ENCODE results near the gene DHX35. TPM values are rescaled to one million over a fixed set of nuclear protein-coding genes. Genes with fewer than 3 reads are reported as not detected.

The DHX35 gene
- total RNA-seq, 4 donors from 2014 or later: 4.4 to 14.7 (median 10.8) TPM

GRCh38 chr20:38920411-38920810, 41.7 kb upstream of the DHX35 start:
- H3K36me3 ChIP-seq: peaks cover 0 to 7% (median 0%) of the 10 kb centered on the region in 3 donors
- intact Hi-C loops (cut with DNase I): no loop called here
- H3K27ac ChIP-seq: no peak overlapping the region
- TF ChIP-seq, protein P1, sequence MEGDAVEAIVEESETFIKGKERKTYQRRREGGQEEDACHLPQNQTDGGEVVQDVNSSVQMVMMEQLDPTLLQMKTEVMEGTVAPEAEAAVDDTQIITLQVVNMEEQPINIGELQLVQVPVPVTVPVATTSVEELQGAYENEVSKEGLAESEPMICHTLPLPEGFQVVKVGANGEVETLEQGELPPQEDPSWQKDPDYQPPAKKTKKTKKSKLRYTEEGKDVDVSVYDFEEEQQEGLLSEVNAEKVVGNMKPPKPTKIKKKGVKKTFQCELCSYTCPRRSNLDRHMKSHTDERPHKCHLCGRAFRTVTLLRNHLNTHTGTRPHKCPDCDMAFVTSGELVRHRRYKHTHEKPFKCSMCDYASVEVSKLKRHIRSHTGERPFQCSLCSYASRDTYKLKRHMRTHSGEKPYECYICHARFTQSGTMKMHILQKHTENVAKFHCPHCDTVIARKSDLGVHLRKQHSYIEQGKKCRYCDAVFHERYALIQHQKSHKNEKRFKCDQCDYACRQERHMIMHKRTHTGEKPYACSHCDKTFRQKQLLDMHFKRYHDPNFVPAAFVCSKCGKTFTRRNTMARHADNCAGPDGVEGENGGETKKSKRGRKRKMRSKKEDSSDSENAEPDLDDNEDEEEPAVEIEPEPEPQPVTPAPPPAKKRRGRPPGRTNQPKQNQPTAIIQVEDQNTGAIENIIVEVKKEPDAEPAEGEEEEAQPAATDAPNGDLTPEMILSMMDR (IDR thresholded peaks at IDR 0.05): no peak
- no peak for TF ChIP-seq POLR2A (IDR thresholded peaks at IDR 0.05)
- no peak overlapping the region for H3K4me3 ChIP-seq
- 57 to 82% methylated on average over 1 to 3 of the region's 3 CpGs for WGBS, 2 donors
- no peak for DNase-seq
- no peaks in the 10 kb centered on the region for H3K9me3 ChIP-seq
- H3K27me3 ChIP-seq: peaks cover 0 to 24% (median 0%) of the 10 kb centered on the region in 4 donors
- peaks cover 0 to 7% (median 0%) of the 10 kb centered on the region in 3 donors for H3K4me1 ChIP-seq

- H3K27me3 ChIP-seq: peaks cover 0 to 24% (median 0%) of the 10 kb centered on the region in 4 donors
- 77 to 83% methylated on average over 4 to 9 of the region's 9 CpGs for WGBS, 2 donors
- H3K36me3 ChIP-seq: peaks cover 0 to 7% (median 0%) of the 10 kb centered on the region in 3 donors
- H3K9me3 ChIP-seq: no peaks in the 10 kb centered on the region
- H3K4me1 ChIP-seq: peaks cover 0 to 10% (median 0%) of the 10 kb centered on the region in 3 donors
- TF ChIP-seq POLR2A (IDR thresholded peaks at IDR 0.05): no peak
- TF ChIP-seq, protein P1 (IDR thresholded peaks at IDR 0.05): no peak
- no peak for DNase-seq
- intact Hi-C loops (cut with DNase I): no loop called here
- H3K4me3 ChIP-seq: no peak overlapping the region
- no peak overlapping the region for H3K27ac ChIP-seq
Measured at GRCh38 chr20:38920851-38921250, 41.3 kb upstream of the DHX35 start.

DNA sequence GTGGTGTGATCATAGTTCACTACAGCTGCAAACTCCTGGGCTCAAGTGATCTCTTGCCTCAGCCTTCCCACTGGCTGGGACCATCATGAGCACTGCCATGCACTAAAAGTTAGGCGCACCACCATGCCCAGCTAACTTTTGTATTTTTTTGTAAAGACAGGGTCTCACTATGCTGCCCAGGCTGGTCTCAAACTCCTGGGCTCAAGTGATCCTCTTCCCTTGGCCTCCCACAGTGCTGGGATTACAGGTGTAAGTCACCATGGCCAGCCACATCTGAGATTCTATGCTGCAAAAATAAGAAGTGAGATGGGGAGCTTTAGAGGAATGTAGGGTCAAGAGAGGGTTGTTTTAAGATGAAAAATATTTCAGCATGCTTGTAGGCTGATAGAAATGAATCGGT, 37.4 kb upstream of the DHX35 start:
- H3K27me3 ChIP-seq: peaks cover 0 to 9% (median 0%) of the 10 kb centered on the region in 4 donors
- no peaks in the 10 kb centered on the region for H3K9me3 ChIP-seq
- intact Hi-C loops (cut with DNase I): no loop called here
- no peak for DNase-seq
- no peak overlapping the region for H3K27ac ChIP-seq
- H3K36me3 ChIP-seq: no peaks in the 10 kb centered on the region
- TF ChIP-seq POLR2A (IDR thresholded peaks at IDR 0.05): no peak
- TF ChIP-seq, protein P1 (IDR thresholded peaks at IDR 0.05): no peak
- no peak overlapping the region for H3K4me3 ChIP-seq
- H3K4me1 ChIP-seq: peaks cover 0 to 45% (median 7%) of the 10 kb centered on the region in 3 donors
- WGBS, 2 donors: 88 to 95% methylated on average over 2 of the region's 2 CpGs

- WGBS, 2 donors: 0% methylated on average over 21 of the region's 95 CpGs; no CpG with 5 or more reads in 1 of the 2 donors
- Histone ChIP-seq H3K27me3 (no peaks in the 10 kb centered on the region), H3K4me1 (peaks cover 0 to 61% (median 14%) of the 10 kb centered on the region in 3 donors), H3K9me3 (no peaks in the 10 kb centered on the region), H3K27ac (peak within 1 kb of the TSS; percentile 83 to 91 (median 86)), H3K36me3 (no peaks in the 10 kb centered on the region), H3K4me3 (peak within 1 kb of the TSS; percentile 64 to 88 (median 76))
- intact Hi-C loops (cut with DNase I): loop anchor here (2.0 kb wide), 1 partner anchor 122 kb away; no protein-coding TSS in a partner anchor
- TF ChIP-seq, protein P1 (IDR thresholded peaks at IDR 0.05): peak in 1 of 6 experiments; percentile 9
- peak in 3 of 4 donors; percentile 75 to 97 (median 93) for TF ChIP-seq POLR2A (IDR thresholded peaks at IDR 0.05)
- peak; percentile 75 for DNase-seq
Measured at GRCh38 chr20:38926142-38926933, 35.8 kb upstream of the DHX35 start, which contains the start of gene FAM83D. Gene FAM83D (plus strand): TSS chr20:38926417. CDS start chr20:38926443, 26 bp downstream.

Measured in esophagus squamous epithelium (tissue), 5 donors.